ENCODE results near the gene RFPL1. TPM values are rescaled to one million over a fixed set of nuclear protein-coding genes. Genes with fewer than 3 reads are reported as not detected.
"Not testable (repeated sequence)": the region's sequence is repeated elsewhere in the genome, so short reads cannot be mapped to it uniquely, and the experiment has no call there.

The RFPL1 gene
- total RNA-seq, 3 donors from 2014 or later, result not detected

DNA sequence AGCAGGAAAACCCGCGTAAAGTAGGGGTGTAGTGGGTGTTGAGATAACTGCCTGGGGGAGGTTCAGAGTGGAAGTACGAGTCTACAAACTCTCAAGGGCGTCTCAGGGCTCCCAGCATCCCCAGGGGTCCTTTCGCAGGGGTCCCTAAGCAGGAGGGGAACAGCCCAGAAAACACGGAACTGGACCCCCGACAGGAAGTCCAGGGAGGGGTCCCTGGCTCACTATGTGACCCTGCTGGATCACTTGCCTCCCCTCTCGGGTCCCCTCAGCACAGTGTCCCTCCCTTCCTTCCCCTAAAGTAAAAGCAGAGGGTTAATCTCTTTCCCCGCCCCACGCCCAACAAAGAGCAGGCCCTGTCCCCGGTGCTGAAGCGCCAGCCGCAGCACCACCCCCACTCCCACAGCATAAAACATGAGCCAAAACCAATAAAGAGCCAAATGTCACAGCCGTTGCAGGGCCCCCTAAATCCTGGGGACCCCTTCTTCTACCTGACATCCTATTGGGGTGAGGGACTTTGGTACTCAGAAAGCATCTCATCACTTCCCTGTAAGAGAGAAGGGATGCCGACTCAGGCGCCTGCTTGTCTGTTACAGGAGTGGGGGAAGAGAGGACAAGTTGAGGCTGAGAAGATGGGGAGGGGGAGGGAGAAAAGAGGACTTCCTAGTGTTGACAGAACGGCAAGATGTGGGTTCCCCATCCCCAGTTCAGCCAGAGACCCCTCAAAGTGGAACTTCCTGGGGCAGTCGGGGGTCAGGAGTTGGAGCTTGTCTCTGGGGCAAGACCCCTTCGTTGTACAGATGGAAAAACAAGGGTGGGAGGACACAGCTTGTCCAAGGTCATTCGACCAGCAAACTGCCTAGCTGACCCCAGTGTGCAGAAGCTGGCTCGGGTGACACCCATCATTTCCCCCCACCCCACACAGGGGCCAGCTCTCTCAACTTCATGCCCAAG lies 40.2 kb downstream of the RFPL1 start:
- H3K9me3 Mint-ChIP-seq, result no peaks in the 10 kb centered on the region
- H3K4me3 Mint-ChIP-seq, result no peak overlapping the region
- DNase-seq, result no peak
- peaks cover 52% of the 10 kb centered on the region for H3K27me3 Mint-ChIP-seq (ENCODE audit: low read depth)
- peak; percentile 41 to 45 for ATAC-seq
- no peaks in the 10 kb centered on the region for H3K36me3 Mint-ChIP-seq (ENCODE audit: insufficient read depth)
- peaks cover 9% of the 10 kb centered on the region for H3K4me1 Mint-ChIP-seq (ENCODE audit: low read depth)

DNA sequence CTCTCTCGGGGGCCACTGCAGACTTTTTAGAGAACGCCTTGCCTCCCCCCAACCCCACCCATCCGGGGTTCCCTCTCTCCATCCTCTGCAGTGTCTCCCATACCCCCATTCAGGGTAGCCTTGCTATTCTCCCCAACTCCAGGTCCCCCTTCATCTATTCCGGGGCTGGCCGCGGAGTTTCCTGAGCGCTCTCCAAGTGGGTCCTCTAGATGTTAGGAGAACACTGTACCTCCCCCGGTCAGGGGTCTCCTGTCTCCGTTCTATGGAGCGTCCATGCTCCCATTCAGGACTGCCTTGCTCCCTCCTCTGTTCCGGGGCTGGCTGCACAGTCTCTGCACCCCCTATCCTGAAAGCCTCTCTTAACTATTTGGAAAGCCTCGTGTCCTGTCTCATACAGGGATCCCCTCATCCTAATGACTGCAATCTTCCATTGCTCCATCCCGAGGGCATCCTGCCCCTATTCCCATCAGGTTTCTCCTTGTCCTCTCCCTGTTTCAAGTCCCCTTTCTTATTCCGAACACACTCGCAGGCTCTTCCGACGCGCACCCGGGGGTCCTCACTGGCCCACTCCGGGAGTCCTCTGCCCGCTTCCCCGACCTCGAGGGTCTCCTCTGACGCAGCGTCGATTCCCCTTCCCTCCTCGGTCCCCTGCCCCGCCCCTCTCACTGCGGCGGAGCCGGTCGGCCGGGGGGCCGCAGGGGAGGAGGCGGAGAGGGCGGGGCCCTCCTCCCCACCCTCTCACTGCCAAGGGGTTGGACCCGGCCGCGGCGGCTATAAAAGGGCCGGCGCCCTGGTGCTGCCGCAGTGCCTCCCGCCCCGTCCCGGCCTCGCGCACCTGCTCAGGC lies 41.3 kb downstream of the RFPL1 start, which contains the start of gene NEFH:
NEFH (plus strand) TSS at position 802 of the 845 bp plus-strand sequence. CDS start 45 bp downstream, outside the sequence.
- peaks cover 51% of the 10 kb centered on the region for H3K27me3 Mint-ChIP-seq (ENCODE audit: low read depth)
- no peaks in the 10 kb centered on the region for H3K9me3 Mint-ChIP-seq
- peaks cover 9% of the 10 kb centered on the region for H3K4me1 Mint-ChIP-seq (ENCODE audit: low read depth)
- H3K36me3 Mint-ChIP-seq (ENCODE audit: insufficient read depth), result no peaks in the 10 kb centered on the region
- no peak within 1 kb of the TSS for H3K4me3 Mint-ChIP-seq
- DNase-seq, result no peak
- ATAC-seq, result no peak

DNA sequence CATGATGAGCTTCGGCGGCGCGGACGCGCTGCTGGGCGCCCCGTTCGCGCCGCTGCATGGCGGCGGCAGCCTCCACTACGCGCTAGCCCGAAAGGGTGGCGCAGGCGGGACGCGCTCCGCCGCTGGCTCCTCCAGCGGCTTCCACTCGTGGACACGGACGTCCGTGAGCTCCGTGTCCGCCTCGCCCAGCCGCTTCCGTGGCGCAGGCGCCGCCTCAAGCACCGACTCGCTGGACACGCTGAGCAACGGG lies 41.8 kb downstream of the RFPL1 start:
- Mint-ChIP-seq H3K27me3 (ENCODE audit: low read depth) (peaks cover 51% of the 10 kb centered on the region), H3K4me3 (no peak overlapping the region), H3K9me3 (no peaks in the 10 kb centered on the region), H3K4me1 (ENCODE audit: low read depth) (peaks cover 9% of the 10 kb centered on the region), H3K36me3 (ENCODE audit: insufficient read depth) (no peaks in the 10 kb centered on the region)
- DNase-seq (no peak), ATAC-seq (no peak)

DNA sequence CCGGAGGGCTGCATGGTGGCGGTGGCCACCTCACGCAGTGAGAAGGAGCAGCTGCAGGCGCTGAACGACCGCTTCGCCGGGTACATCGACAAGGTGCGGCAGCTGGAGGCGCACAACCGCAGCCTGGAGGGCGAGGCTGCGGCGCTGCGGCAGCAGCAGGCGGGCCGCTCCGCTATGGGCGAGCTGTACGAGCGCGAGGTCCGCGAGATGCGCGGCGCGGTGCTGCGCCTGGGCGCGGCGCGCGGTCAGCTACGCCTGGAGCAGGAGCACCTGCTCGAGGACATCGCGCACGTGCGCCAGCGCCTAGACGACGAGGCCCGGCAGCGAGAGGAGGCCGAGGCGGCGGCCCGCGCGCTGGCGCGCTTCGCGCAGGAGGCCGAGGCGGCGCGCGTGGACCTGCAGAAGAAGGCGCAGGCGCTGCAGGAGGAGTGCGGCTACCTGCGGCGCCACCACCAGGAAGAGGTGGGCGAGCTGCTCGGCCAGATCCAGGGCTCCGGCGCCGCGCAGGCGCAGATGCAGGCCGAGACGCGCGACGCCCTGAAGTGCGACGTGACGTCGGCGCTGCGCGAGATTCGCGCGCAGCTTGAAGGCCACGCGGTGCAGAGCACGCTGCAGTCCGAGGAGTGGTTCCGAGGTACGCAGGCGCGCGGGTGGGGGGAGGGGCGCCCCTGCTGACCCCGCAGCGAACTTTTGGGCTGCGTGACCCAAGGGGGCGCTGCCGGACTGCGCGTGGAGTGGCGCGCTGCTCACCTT lies 42.3 kb downstream of the RFPL1 start:
- Mint-ChIP-seq H3K9me3 (no peaks in the 10 kb centered on the region), H3K27me3 (ENCODE audit: low read depth) (peaks cover 48% of the 10 kb centered on the region), H3K36me3 (ENCODE audit: insufficient read depth) (no peaks in the 10 kb centered on the region), H3K4me3 (no peak overlapping the region), H3K4me1 (ENCODE audit: low read depth) (peaks cover 9% of the 10 kb centered on the region)
- DNase-seq (peak; percentile 8), ATAC-seq (peak; percentile 73 to 79)

DNA sequence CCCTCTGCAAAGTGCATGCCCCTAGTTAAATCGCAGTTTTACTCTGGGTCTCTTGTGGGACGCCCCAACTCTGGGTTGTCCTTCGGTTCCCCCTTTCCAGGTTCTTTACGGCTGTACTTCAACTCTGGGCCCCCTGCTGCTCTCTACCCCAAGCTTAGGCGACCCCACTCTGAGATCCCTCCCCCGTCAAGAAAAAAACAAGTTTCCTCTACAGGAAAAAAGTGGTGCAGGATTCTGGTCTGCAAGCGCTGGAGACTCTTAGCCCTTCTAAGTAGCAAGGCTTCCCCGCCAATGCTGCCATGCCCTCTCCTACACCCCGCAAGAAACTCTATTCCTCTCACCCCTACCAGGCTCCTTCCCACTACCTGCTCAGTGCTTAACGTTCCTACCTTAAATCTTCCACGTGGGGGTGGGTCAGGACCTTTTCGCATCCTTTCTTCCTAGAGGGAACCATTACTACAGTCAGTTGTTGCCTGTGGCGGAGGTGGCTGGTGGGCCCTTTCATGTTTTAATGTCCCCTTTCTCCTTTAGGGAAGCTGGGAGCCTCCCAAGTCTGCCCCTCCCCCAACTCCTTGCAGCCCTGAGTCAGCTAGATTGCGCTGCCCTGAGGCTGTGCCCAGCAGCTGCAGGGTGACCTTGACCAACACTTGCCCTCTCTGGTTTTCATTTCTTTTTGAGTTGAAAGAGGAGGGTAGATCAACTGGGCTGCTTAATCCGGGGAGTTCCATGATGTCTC lies 43.0 kb downstream of the RFPL1 start:
- peaks cover 45% of the 10 kb centered on the region for H3K27me3 Mint-ChIP-seq (ENCODE audit: low read depth)
- peak overlapping the region; percentile 53 for H3K4me3 Mint-ChIP-seq
- no peak for ATAC-seq
- H3K36me3 Mint-ChIP-seq (ENCODE audit: insufficient read depth), result no peaks in the 10 kb centered on the region
- no peak for DNase-seq
- H3K4me1 Mint-ChIP-seq (ENCODE audit: low read depth), result peaks cover 9% of the 10 kb centered on the region
- H3K9me3 Mint-ChIP-seq, result no peaks in the 10 kb centered on the region

DNA sequence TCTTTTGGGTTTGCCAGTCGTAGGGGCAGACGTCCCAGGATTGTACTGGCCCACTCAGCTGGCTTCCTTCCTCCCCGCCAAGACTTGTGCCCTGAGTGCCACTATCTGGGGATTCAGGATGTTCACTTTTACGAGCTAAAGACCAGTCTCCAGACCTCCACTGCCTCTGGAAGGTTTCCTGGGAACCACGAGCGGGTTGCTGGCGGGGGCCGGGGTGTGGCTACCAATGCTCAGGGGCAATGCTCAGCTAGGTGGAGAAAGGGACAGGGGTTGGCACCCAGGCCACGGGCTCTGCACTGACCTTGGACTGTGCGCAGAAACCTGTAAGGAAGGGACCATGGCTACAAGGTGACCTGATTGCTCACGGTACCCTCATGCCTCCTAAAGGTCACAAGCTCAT lies 43.9 kb downstream of the RFPL1 start:
- Mint-ChIP-seq H3K9me3 (no peaks in the 10 kb centered on the region), H3K36me3 (ENCODE audit: insufficient read depth) (no peaks in the 10 kb centered on the region), H3K4me3 (no peak overlapping the region), H3K4me1 (ENCODE audit: low read depth) (peaks cover 9% of the 10 kb centered on the region), H3K27me3 (ENCODE audit: low read depth) (peaks cover 41% of the 10 kb centered on the region)
- DNase-seq, result no peak
- ATAC-seq, result no peak

DNA sequence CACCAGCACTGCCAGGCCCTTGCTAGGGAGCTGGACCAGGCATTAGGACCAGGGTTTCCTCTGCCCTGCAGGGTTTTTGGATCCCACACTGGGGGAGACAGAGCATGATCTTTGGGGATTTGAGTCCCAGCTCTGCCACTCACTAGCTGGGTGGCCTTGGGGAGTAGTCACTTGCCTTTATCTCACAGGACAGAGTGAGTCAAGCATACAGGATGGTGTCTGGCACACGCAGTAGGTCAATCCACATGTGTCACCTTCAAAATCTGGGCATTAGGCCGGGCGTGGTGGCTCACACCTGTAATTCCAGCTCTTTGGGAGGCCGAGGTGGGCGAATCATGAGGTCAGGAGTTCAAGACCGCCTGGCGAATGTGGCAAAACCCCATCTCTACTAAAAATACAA lies 44.3 kb downstream of the RFPL1 start:
- ATAC-seq (no peak), DNase-seq (no peak)
- Mint-ChIP-seq H3K4me3 (no peak overlapping the region), H3K9me3 (no peaks in the 10 kb centered on the region), H3K36me3 (ENCODE audit: insufficient read depth) (no peaks in the 10 kb centered on the region), H3K27me3 (ENCODE audit: low read depth) (peaks cover 37% of the 10 kb centered on the region), H3K4me1 (ENCODE audit: low read depth) (peaks cover 9% of the 10 kb centered on the region)

DNA sequence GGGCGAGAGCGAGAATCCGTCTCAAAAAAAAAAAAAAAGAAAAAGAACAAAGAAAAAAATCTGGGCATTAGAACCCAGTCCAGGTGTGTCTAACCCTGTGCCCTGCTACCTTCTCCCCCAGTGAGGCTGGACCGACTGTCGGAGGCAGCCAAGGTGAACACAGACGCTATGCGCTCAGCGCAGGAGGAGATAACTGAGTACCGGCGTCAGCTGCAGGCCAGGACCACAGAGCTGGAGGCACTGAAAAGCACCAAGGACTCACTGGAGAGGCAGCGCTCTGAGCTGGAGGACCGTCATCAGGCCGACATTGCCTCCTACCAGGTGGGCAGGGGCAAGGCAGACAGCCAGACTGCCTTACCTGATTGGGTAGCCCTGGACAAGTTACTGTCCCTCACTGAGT lies 44.9 kb downstream of the RFPL1 start:
- H3K4me3 Mint-ChIP-seq, result no peak overlapping the region
- H3K9me3 Mint-ChIP-seq, result no peaks in the 10 kb centered on the region
- ATAC-seq (no peak), DNase-seq (no peak)
- peaks cover 9% of the 10 kb centered on the region for H3K4me1 Mint-ChIP-seq (ENCODE audit: low read depth)
- H3K27me3 Mint-ChIP-seq (ENCODE audit: low read depth), result peaks cover 32% of the 10 kb centered on the region
- H3K36me3 Mint-ChIP-seq (ENCODE audit: insufficient read depth), result no peaks in the 10 kb centered on the region

DNA sequence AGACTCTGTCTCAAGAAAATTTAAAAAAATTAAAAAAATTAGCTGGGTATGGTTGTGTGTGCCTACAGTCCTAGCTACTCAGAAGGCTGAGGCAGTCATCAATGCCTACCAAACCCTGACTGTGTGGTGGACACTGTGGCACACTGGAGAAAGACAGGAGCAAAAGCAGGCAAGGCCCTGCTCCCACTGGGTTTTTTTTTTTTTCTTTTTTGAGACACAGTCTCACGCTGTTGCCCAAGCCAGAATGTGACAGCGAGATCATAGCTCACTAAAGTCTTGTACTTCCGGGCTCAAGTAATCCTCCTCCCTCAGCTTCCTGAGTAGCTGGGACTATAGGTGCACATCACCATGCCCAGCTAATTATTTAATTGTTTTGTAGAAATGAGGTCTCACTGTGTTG lies 46.3 kb downstream of the RFPL1 start:
- H3K36me3 Mint-ChIP-seq (ENCODE audit: insufficient read depth), result no peaks in the 10 kb centered on the region
- no peak for ATAC-seq
- DNase-seq, result no peak
- peaks cover 18% of the 10 kb centered on the region for H3K27me3 Mint-ChIP-seq (ENCODE audit: low read depth)
- no peak overlapping the region for H3K4me3 Mint-ChIP-seq
- peaks cover 7% of the 10 kb centered on the region for H3K4me1 Mint-ChIP-seq (ENCODE audit: low read depth)
- no peaks in the 10 kb centered on the region for H3K9me3 Mint-ChIP-seq

DNA sequence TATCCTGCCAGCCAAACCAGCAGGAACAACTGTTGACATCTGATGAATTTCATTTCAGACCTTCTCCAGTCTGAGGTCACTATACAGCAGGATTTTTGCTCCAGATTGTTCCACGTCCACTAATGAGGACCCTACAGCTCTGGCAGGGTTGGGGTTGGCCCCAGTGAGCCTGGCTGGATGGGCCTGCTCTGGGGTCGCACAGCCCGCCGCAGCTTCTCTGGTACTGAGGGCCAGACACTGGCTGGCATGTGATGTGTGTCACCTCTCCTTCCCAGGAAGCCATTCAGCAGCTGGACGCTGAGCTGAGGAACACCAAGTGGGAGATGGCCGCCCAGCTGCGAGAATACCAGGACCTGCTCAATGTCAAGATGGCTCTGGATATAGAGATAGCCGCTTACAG lies 47.1 kb downstream of the RFPL1 start:
- DNase-seq (no peak), ATAC-seq (no peak)
- peaks cover 16% of the 10 kb centered on the region for H3K27me3 Mint-ChIP-seq (ENCODE audit: low read depth)
- H3K9me3 Mint-ChIP-seq, result no peaks in the 10 kb centered on the region
- peaks cover 6% of the 10 kb centered on the region for H3K4me1 Mint-ChIP-seq (ENCODE audit: low read depth)
- no peaks in the 10 kb centered on the region for H3K36me3 Mint-ChIP-seq (ENCODE audit: insufficient read depth)
- H3K4me3 Mint-ChIP-seq, result no peak overlapping the region

DNA sequence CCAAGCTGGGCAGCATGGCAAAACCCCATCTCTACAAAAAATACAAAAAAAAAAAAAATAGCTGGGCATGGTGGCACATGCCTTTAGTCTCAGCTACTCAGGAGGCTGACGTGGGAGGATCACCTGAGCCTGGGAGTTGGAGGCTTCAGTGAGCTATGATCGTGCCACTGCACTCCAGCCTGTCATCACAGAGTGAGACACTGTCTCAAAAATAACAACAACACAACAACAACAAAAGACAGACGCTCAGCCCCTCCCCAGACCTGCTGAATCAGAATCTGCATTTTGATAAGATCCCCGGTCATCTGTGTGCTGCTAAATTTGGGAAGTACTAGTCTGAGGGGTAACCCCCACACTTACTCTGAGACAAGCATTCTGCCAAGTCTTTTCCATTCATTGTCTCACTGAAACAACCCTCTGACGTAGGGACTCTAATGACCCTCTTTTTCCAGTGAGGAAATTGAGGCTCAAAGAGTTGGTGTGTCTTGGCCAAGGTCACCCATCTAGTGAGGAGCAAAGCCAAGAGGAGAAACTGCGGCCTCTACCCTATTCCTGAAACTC lies 49.1 kb downstream of the RFPL1 start:
- no peaks in the 10 kb centered on the region for H3K9me3 Mint-ChIP-seq
- no peak overlapping the region for H3K4me3 Mint-ChIP-seq
- ATAC-seq (no peak), DNase-seq (no peak)
- peaks cover 1% of the 10 kb centered on the region for H3K4me1 Mint-ChIP-seq (ENCODE audit: low read depth)
- peaks cover 2% of the 10 kb centered on the region for H3K27me3 Mint-ChIP-seq (ENCODE audit: low read depth)
- H3K36me3 Mint-ChIP-seq (ENCODE audit: insufficient read depth), result no peaks in the 10 kb centered on the region

DNA sequence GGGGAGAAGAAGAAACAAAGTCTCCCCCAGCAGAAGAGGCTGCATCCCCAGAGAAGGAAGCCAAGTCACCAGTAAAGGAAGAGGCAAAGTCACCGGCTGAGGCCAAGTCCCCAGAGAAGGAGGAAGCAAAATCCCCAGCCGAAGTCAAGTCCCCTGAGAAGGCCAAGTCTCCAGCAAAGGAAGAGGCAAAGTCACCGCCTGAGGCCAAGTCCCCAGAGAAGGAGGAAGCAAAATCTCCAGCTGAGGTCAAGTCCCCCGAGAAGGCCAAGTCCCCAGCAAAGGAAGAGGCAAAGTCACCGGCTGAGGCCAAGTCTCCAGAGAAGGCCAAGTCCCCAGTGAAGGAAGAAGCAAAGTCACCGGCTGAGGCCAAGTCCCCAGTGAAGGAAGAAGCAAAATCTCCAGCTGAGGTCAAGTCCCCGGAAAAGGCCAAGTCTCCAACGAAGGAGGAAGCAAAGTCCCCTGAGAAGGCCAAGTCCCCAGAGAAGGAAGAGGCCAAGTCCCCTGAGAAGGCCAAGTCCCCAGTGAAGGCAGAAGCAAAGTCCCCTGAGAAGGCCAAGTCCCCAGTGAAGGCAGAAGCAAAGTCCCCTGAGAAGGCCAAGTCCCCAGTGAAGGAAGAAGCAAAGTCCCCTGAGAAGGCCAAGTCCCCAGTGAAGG lies 50.9 kb downstream of the RFPL1 start:
- not testable (repeated sequence) for H3K27me3 Mint-ChIP-seq (ENCODE audit: low read depth); ATAC-seq; H3K4me1 Mint-ChIP-seq (ENCODE audit: low read depth); H3K36me3 Mint-ChIP-seq (ENCODE audit: insufficient read depth); DNase-seq; H3K4me3 Mint-ChIP-seq; H3K9me3 Mint-ChIP-seq

DNA sequence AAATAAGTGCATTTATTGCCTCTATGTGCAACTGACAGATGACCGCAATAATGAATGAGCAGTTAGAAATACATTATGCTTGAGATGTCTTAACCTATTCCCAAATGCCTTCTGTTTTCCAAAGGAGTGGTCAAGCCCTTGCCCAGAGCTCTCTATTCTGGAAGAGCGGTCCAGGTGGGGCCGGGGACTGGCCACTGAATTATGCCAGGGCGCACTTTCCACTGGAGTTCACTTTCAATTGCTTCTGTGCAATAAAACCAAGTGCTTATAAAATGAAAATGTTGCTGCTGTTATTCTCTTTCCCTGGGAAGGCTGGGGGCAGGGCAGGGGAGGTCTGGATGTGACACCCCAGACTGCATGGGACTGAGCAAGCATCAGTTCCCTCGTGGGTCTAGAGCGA lies 52.6 kb downstream of the RFPL1 start:
- H3K27me3 Mint-ChIP-seq (ENCODE audit: low read depth), result no peaks in the 10 kb centered on the region
- ATAC-seq, result no peak
- H3K4me1 Mint-ChIP-seq (ENCODE audit: low read depth), result peaks cover 1% of the 10 kb centered on the region
- peaks cover 11% of the 10 kb centered on the region for H3K36me3 Mint-ChIP-seq (ENCODE audit: insufficient read depth)
- H3K9me3 Mint-ChIP-seq, result no peaks in the 10 kb centered on the region
- no peak for DNase-seq
- H3K4me3 Mint-ChIP-seq, result no peak overlapping the region
